GM23338 (cell line): ENCODE results near the gene MEF2D. TPM values are rescaled to one million over a fixed set of nuclear protein-coding genes. Genes with fewer than 3 reads are reported as not detected.

Experiments used
- ATAC-seq: fragments of 200-7000 bp; cut with Tn5 transposase; 3 replicates; pipeline ENCODE4 v1.9.1; 2020
- DNase-seq: peaks from one replicate; pipeline ENCODE4 v3.0.0-alpha.2; 2015; ENCODE audit warnings: low spot score
- H2AFZ ChIP-seq: fragments of 200-600 bp; sonication (generic); 2 replicates; pipeline ENCODE4 v1.8.0; 2016; ENCODE audit warnings: antibody characterized with exemption, mild to moderate bottlenecking, moderate library complexity
- H3F3A ChIP-seq: fragments of 200-600 bp; sonication (generic); replicated peaks from 2 replicates; pipeline ENCODE4 v1.8.0; 2017; ENCODE audit warnings: antibody characterized with exemption, mixed run types, low read depth
- H3K27ac ChIP-seq: fragments of 200-600 bp; sonication (generic); 2 replicates; pipeline ENCODE4 v1.6.1; 2016; ENCODE audit warnings: low read depth
- H3K27me3 ChIP-seq: fragments of 200-600 bp; sonication (generic); 2 replicates; pipeline ENCODE4 v1.8.0; 2016; ENCODE audit warnings: mild to moderate bottlenecking, mixed run types, moderate library complexity; ENCODE audit not compliant: insufficient read depth
- H3K36me3 ChIP-seq: fragments of 200-600 bp; sonication (generic); 2 replicates; pipeline ENCODE4 v1.8.0; 2016; ENCODE audit warnings: mild to moderate bottlenecking; ENCODE audit not compliant: insufficient read depth
- H3K4me1 ChIP-seq: fragments of 200-600 bp; sonication (generic); 2 replicates; pipeline ENCODE4 v1.8.0; 2016; ENCODE audit warnings: mild to moderate bottlenecking, moderate library complexity; ENCODE audit not compliant: insufficient read depth
- H3K4me2 ChIP-seq: fragments of 200-600 bp; sonication (generic); 2 replicates; pipeline ENCODE4 v1.7.1; 2017; ENCODE audit warnings: mixed run types
- H3K4me3 ChIP-seq: fragments of 200-600 bp; sonication (generic); 2 replicates; pipeline ENCODE4 v1.6.1; 2016; ENCODE audit warnings: mixed run types
- H3K79me2 ChIP-seq: fragments of 200-600 bp; sonication (generic); replicated peaks from 2 replicates; pipeline ENCODE4 v1.8.0; 2017; ENCODE audit warnings: mild to moderate bottlenecking; ENCODE audit not compliant: insufficient read depth
- H3K9me2 ChIP-seq: fragments of 200-600 bp; sonication (generic); 2 replicates; pipeline ENCODE4 v1.8.0; 2017; ENCODE audit not compliant: insufficient read depth
- H4K20me1 ChIP-seq: fragments of 200-600 bp; sonication (generic); replicated peaks from 2 replicates; pipeline ENCODE4 v1.8.0; 2017; ENCODE audit warnings: mild to moderate bottlenecking; ENCODE audit not compliant: insufficient read depth
- H3K27ac Mint-ChIP-seq: 2 replicates; pipeline ENCODE4 v1.8.0; 2020; ENCODE audit warnings: inconsistent platforms, mild to moderate bottlenecking, moderate library complexity, mixed read lengths
- H3K27me3 Mint-ChIP-seq: 3 replicates; pipeline ENCODE4 v1.8.0; 2022; ENCODE audit warnings: low read depth, mild to moderate bottlenecking, moderate library complexity, mixed read lengths, inconsistent platforms; ENCODE audit not compliant: insufficient read depth, poor library complexity
- H3K36me3 Mint-ChIP-seq: 3 replicates; pipeline ENCODE4 v1.8.0; 2021; ENCODE audit warnings: low read depth, mild to moderate bottlenecking, inconsistent platforms, moderate library complexity, mixed read lengths
- H3K4me1 Mint-ChIP-seq: 3 replicates; pipeline ENCODE4 v1.8.0; 2020; ENCODE audit warnings: mild to moderate bottlenecking, inconsistent platforms, mixed read lengths
- H3K4me3 Mint-ChIP-seq: 3 replicates; pipeline ENCODE4 v1.8.0; 2021; ENCODE audit warnings: moderate library complexity, mild to moderate bottlenecking, inconsistent platforms, mixed read lengths
- H3K9me3 Mint-ChIP-seq: 3 replicates; pipeline ENCODE4 v1.8.0; 2020; ENCODE audit warnings: moderate library complexity, mild to moderate bottlenecking, inconsistent platforms, mixed read lengths
- CTCF ChIP-seq, 2 experiments: fragments of 200-600 bp in 1 of 2; sonication (generic) in 1 of 2; conservative IDR thresholded peaks; 2 replicates each; pipeline versions ENCODE4 v1.5.1 to v1.6.1; 2016 to 2017; ENCODE audit warnings: antibody characterized with exemption in 2 of 2, low read depth in 2 of 2, mild to moderate bottlenecking in 2 of 2, moderate library complexity in 1 of 2
- EZH2 ChIP-seq: fragments of 200-600 bp; sonication (generic); IDR thresholded peaks from one replicate; pipeline ENCODE4 v1.8.0; 2017; ENCODE audit warnings: antibody characterized with exemption, mild to moderate bottlenecking, low read depth; ENCODE audit not compliant: unreplicated experiment
- EZH2phosphoT487 ChIP-seq: fragments of 200-600 bp; sonication (generic); IDR thresholded peaks from one replicate; pipeline ENCODE4 v1.8.1; 2018; ENCODE audit warnings: antibody characterized with exemption; ENCODE audit not compliant: unreplicated experiment
- ZNF331 ChIP-seq: fragments of 250-450 bp; sonication (Bioruptor Pico); IDR thresholded peaks from 2 replicates; pipeline ENCODE4 v1.5.0; 2020; ENCODE audit warnings: low read depth, mild to moderate bottlenecking, moderate library complexity
- ZNF462 ChIP-seq: fragments of 250-450 bp; sonication (Bioruptor Pico); IDR thresholded peaks from 2 replicates; pipeline ENCODE4 v1.5.0; 2020; ENCODE audit warnings: mild to moderate bottlenecking, moderate library complexity
- polyA plus RNA-seq: library from polyadenylated mRNA; unstranded; fragments of >200 nt; fragmentation: Nextera tagmentation; extraction: Ambion mirVana; gene quantifications from 2 replicates; pipeline ENCODE4 v1.2.1, GENCODE V29; 2016
- total RNA-seq: library from RNA; depleted of rRNA; stranded (reverse); fragments of >200 nt; shearing (Covaris generic); gene quantifications from 2 replicates; pipeline ENCODE4 v1.2.3, GENCODE V29; 2014

Gene MEF2D
- total and polyA plus RNA-seq, 2 experiments from 2014 or later, result 10.6 to 15.5 TPM

- TF ChIP-seq ZNF462 (CRISPR knock-in tag), result no peak
- no peak for TF ChIP-seq CTCF (conservative IDR thresholded peaks at IDR 0.05; ENCODE audit: low read depth in 2 of 2)
Measured at GRCh38 chr1:156421062-156421938, 79.3 kb downstream of the MEF2D start (continued).

GRCh38 chr1:156420205-156421061 is 80.1 kb downstream of the MEF2D start:
- Histone ChIP-seq H3K36me3 (no peaks in the 10 kb centered on the region), H3F3A (peaks cover 31% of the 10 kb centered on the region), H3K4me3 (peak overlapping the region; percentile 66), H3K79me2 (no peaks in the 10 kb centered on the region), H3K27ac (no peak overlapping the region), H2AFZ (peak overlapping the region; percentile 86), H3K4me1 (peaks cover 36% of the 10 kb centered on the region), H4K20me1 (peaks cover 9% of the 10 kb centered on the region; the same call in 1 of the 2 replicates), H3K9me2 (no peaks in the 10 kb centered on the region), H3K27me3 (peaks cover 95% of the 10 kb centered on the region), H3K4me2 (peak overlapping the region; percentile 90)
- no peaks in the 10 kb centered on the region for H3K9me3 Mint-ChIP-seq
- ATAC-seq, result peak; percentile 26
- H3K36me3 Mint-ChIP-seq, result no peaks in the 10 kb centered on the region
- H3K27me3 Mint-ChIP-seq, result peaks cover 66% of the 10 kb centered on the region
- TF ChIP-seq ZNF331, result no peak
- peak; percentile 96 for TF ChIP-seq EZH2phosphoT487
- TF ChIP-seq EZH2, result peak; percentile 92
- no peak overlapping the region for H3K27ac Mint-ChIP-seq
- DNase-seq, result peak; percentile 70
- peak overlapping the region; percentile 74 for H3K4me3 Mint-ChIP-seq
- H3K4me1 Mint-ChIP-seq, result peaks cover 36% of the 10 kb centered on the region
